HepG2 (cell line): ENCODE results near the gene CD58. TPM values are rescaled to one million over a fixed set of nuclear protein-coding genes. Genes with fewer than 3 reads are reported as not detected.
A peak's percentile ranks its signal among the peaks of the same experiment; 100 is the strongest.

Experiments
- ATAC-seq: fragments of 200-7000 bp; cut with Tn5 transposase; 3 replicates; pipeline ENCODE4 v1.9.1; 2020; ENCODE audit warnings: mild to moderate bottlenecking, moderate library complexity
- BruUV-seq: library from RNA; stranded (reverse); fragments of 400-500 nt; replicated peaks from 2 replicates; lab custom pipeline; 2021; lab: Mats Ljungman, UMichigan
- CTCF ChIA-PET: fragments of 300-600 bp; formaldehyde crosslinking; extraction: SDS; loops from one replicate; lab custom pipeline; 2021; ENCODE audit warnings: low total read pairs, inconsistent platforms, low intra/inter-chr PET ratio; lab: Yijun Ruan, JAX
- POLR2A ChIA-PET: fragments of 350-600 bp; sonication (Branson Sonifier 250); formaldehyde crosslinking; loops from one replicate; lab custom pipeline; 2020; ENCODE audit warnings: antibody characterized with exemption, inconsistent platforms; lab: Yijun Ruan, JAX
- DNase-seq: peaks from one replicate; pipeline ENCODE4 v3.0.0-alpha.2; 2015; ENCODE audit warnings: low spot score
- FAIRE-seq: peaks from 3 replicates; lab custom pipeline; 2011; peaks lifted over from hg19 to GRCh38; lab: Jason Lieb, UNC
- H2AFZ ChIP-seq: one replicate; pipeline ENCODE4 v1.6.1; 2011; ENCODE audit warnings: low read length, inconsistent platforms
- H3K27ac ChIP-seq: fragments of 300-600 bp; 3 replicates; pipeline ENCODE4 v1.8.0; 2011; ENCODE audit warnings: mixed run types, mild to moderate bottlenecking, mixed read lengths, low read length, inconsistent platforms; ENCODE audit not compliant: insufficient read depth; ENCODE audit errors: extremely low read length
- H3K27me3 ChIP-seq, 2 experiments: fragments of 200-600 bp in 1 of 2; 2 replicates in 1 of 2; 3 replicates in 1 of 2; pipeline versions ENCODE4 v1.6.0 to v1.8.0; 2011; ENCODE audit warnings: low read length in 2 of 2, mild to moderate bottlenecking in 2 of 2, moderate library complexity in 2 of 2, inconsistent platforms in 1 of 2; ENCODE audit not compliant: insufficient read depth in 2 of 2, control insufficient read depth in 1 of 2
- H3K36me3 ChIP-seq, 2 experiments: fragments of 200-600 bp in 1 of 2; replicated peaks in 1 of 2; 2 replicates in 1 of 2; 3 replicates in 1 of 2; pipeline versions ENCODE4 v1.5.1 to v1.8.0; 2011; ENCODE audit warnings: low read length in 2 of 2, inconsistent platforms in 1 of 2; ENCODE audit not compliant: insufficient read depth in 2 of 2, control insufficient read depth in 1 of 2
- H3K4me1 ChIP-seq: 2 replicates; pipeline ENCODE4 v1.5.1; 2012; ENCODE audit warnings: low read length, inconsistent platforms; ENCODE audit not compliant: insufficient read depth
- H3K4me2 ChIP-seq: 2 replicates; pipeline ENCODE4 v1.6.0; 2011; ENCODE audit warnings: low read depth, low read length, inconsistent platforms
- H3K4me3 ChIP-seq, 3 experiments: fragments of 200-600 bp in 1 of 3; sonication (generic), shearing (Covaris generic) in 1 of 3; replicated peaks in 1 of 3; 2 replicates each; pipeline ENCODE4 v1.5.1; 2011 to 2016; ENCODE audit warnings: low read length in 3 of 3, inconsistent platforms in 2 of 3, low read depth in 2 of 3, mild to moderate bottlenecking in 2 of 3, control low read depth in 1 of 3, mixed read lengths in 1 of 3; ENCODE audit not compliant: insufficient read depth in 1 of 3
- H3K79me2 ChIP-seq: one replicate; pipeline ENCODE4 v1.6.1; 2011; ENCODE audit warnings: low read length, inconsistent platforms; ENCODE audit not compliant: insufficient read depth
- H3K9ac ChIP-seq: 2 replicates; pipeline ENCODE4 v1.6.0; 2011; ENCODE audit warnings: mild to moderate bottlenecking, low read depth, low read length, inconsistent platforms; ENCODE audit not compliant: insufficient read depth
- H3K9me3 ChIP-seq: 2 replicates; pipeline ENCODE4 v1.5.1; 2012; ENCODE audit warnings: mild to moderate bottlenecking, low read length
- H4K20me1 ChIP-seq: 2 replicates; pipeline ENCODE4 v1.6.0; 2011; ENCODE audit warnings: inconsistent platforms, mild to moderate bottlenecking, low read length, moderate library complexity; ENCODE audit not compliant: insufficient read depth
- DNMT1 ChIP-seq: sonication (generic); formaldehyde crosslinking; IDR thresholded peaks from 2 replicates; pipeline ENCODE4 v1.5.1; 2020; ENCODE audit warnings: mild to moderate bottlenecking, missing genetic modification reagents
- HDAC6 ChIP-seq: fragments of 200-600 bp; sonication (generic); IDR thresholded peaks from 2 replicates; pipeline ENCODE4 v1.7.0; 2017; ENCODE audit warnings: mild to moderate bottlenecking, antibody characterized with exemption, low read length, low read depth
- LCORL ChIP-seq, 2 experiments: fragments of 450-650 bp in 1 of 2; sonication (generic) in 1 of 2; formaldehyde crosslinking in 1 of 2; IDR thresholded peaks; 2 replicates each; pipeline versions ENCODE4 v1.5.0 to v1.6.1; 2017 to 2020; ENCODE audit warnings: antibody characterized with exemption in 1 of 2, missing genetic modification reagents in 1 of 2
- ZBTB42 ChIP-seq: sonication (generic); formaldehyde crosslinking; IDR thresholded peaks from 2 replicates; pipeline ENCODE4 v1.5.0; 2020; ENCODE audit warnings: mild to moderate bottlenecking, missing genetic modification reagents
- ZNF615 ChIP-seq: sonication (generic); formaldehyde crosslinking; IDR thresholded peaks from 2 replicates; pipeline ENCODE4 v1.5.0; 2020; ENCODE audit warnings: mild to moderate bottlenecking, missing genetic modification reagents, borderline replicate concordance
- WGBS: methylation state at CpG from one replicate; pipeline ENCODE4 v1.1.6; 2017; ENCODE audit warnings: low lambda C conversion rate; 5-methylcytosine and 5-hydroxymethylcytosine counted together
- in situ Hi-C: cut with HindIII; loops from 2 replicates; pipeline ENCODE4 v1.10.0; 2017; ENCODE audit warnings: low pct_unique_long_range_greater_than_20kb; ENCODE audit not compliant: extremely low pct_ligation_motif_present
- intact Hi-C: fragments of 100-400 bp; cut with micrococcal nuclease; formaldehyde crosslinking; loops from one replicate; pipeline ENCODE4 v1.10.0; 2022; ENCODE audit not compliant: unreplicated experiment
- polyA plus RNA-seq, 8 experiments: library from polyadenylated mRNA; depleted of rRNA in 3 of 8; stranded (reverse) in 7 of 8; unstranded in 1 of 8; fragments of >200 nt; fragmentation: Illumina TruSeq in 4 of 8; extraction: Trizol in 4 of 8; gene quantifications; 2 replicates each; pipeline versions ENCODE4 v1.2.1 to v1.2.3, GENCODE V29; 2011 to 2016; ENCODE audit warnings: low read depth in 4 of 8, missing spikeins in 1 of 8, mixed read lengths in 1 of 8; ENCODE audit not compliant: insufficient read depth in 1 of 8
- total RNA-seq, 5 experiments: library from RNA; depleted of rRNA; stranded (reverse); fragments of >200 nt; fragmentation: Illumina TruSeq; extraction: Trizol; gene quantifications; 2 replicates each; pipeline ENCODE4 v1.2.3, GENCODE V29; 2016; ENCODE audit warnings: low read depth in 1 of 5
- TF ChIP-seq, protein P1 (sequence below): sonication (generic); formaldehyde crosslinking; IDR thresholded peaks from 2 replicates; pipeline ENCODE4 v1.4.0; 2020; ENCODE audit warnings: missing genetic modification reagents
- TF ChIP-seq, protein P2 (sequence below): sonication (generic); formaldehyde crosslinking; IDR thresholded peaks from 2 replicates; pipeline ENCODE4 v1.5.1; 2020; ENCODE audit warnings: mild to moderate bottlenecking, missing genetic modification reagents, borderline replicate concordance
- TF ChIP-seq, protein P3 (sequence below): sonication (generic); formaldehyde crosslinking; IDR thresholded peaks from 2 replicates; pipeline ENCODE4 v1.4.0; 2020; ENCODE audit warnings: missing genetic modification reagents

CD58 gene
- total and polyA plus RNA-seq, 2 of the 13 experiments (the other 11 are each of a cell fraction or from before 2014, with no cell fraction given) = 9.4 to 13.5 TPM

DNA sequence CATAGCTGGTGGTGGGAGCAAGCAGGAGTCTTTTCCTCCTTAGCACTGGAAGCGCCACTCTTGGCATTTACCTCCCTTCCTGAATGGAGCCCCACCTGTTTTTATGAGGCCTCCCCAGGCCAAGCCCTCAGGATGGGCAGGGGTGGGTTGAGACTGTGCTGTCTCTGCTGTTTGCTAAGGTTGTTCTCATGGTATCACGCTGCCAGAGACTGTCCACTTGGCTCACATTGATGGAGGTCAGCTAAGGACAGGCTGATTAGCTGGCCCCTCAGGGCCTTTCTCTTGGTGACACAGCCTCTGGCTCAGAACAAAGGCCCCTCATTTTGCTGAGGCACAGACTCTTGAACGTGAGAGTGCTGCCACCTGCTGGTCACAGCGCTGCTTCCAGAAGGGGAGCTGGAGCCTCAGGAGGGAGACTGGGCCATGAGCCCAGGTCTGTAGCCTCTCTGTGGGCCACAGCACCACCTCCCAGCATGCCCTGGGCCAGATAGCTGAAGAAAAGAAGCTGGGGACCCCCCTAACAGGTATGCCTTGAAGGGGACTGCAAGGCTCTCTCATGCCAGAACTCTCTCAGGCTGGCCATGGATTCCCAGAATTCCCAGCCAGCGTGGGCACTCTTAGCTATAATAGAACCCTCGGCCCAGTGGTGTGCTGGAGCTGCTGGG lies 85.6 kb downstream of the CD58 start (continued):
- TF ChIP-seq, protein P1, sequence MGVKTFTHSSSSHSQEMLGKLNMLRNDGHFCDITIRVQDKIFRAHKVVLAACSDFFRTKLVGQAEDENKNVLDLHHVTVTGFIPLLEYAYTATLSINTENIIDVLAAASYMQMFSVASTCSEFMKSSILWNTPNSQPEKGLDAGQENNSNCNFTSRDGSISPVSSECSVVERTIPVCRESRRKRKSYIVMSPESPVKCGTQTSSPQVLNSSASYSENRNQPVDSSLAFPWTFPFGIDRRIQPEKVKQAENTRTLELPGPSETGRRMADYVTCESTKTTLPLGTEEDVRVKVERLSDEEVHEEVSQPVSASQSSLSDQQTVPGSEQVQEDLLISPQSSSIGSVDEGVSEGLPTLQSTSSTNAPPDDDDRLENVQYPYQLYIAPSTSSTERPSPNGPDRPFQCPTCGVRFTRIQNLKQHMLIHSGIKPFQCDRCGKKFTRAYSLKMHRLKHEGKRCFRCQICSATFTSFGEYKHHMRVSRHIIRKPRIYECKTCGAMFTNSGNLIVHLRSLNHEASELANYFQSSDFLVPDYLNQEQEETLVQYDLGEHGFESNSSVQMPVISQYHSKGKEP (CRISPR knock-in tag) = no peak
- TF ChIP-seq HDAC6 (no peak), LCORL (IDR thresholded peaks at IDR 0.05) (no peak), LCORL (CRISPR knock-in tag; IDR thresholded peaks at IDR 0.05) (peak; percentile 54; the same call in 1 of the 2 replicates)
- TF ChIP-seq, all 625 proteins: peak for 166

DNA sequence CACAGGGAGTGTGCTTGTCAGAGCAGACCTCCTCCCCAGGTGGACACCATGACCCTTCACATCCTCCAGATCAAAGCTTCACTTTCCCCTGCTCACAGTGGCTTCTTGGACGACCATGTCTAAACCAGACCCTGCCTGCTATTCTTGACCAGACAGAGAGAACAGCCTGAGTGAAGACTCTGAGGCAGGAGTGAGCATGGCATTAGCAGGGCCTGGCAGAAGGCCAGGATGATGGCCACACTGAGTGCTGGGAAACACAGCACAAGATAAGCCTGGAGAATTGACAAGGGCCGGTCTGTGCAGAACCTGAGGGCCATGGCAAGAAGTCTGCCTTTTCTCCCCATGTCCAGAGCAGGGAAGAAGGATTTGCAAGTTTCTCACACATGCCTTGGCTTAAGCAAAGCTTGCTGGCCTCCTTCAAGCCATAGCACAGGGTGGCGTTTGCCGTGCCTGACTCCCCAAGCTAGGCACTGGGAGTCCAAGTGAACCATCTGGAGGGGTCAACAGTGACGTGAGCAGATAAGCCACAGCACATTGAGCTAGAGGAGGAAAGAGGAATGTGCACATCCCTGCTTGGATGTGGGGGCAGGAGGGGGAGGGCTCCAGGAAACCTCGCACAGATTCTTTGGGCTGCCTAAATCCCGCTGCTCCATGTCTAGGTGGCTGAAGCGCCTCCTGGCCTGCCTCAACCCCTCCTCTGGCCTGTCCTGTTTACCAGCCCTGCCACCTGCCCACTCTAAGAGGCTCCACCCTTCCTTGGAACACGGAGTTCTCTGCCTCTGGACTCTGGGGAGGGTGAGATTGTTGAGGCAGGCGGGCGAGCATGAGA lies 87.1 kb downstream of the CD58 start:
- Histone ChIP-seq H3K36me3 (peaks cover 0 to 2% of the 10 kb centered on the region in 2 experiments; a peak in 2 of 5 replicates), H3K27me3 (no peaks in the 10 kb centered on the region), H3K79me2 (peaks cover 86% of the 10 kb centered on the region), H3K9me3 (no peaks in the 10 kb centered on the region), H4K20me1 (no peaks in the 10 kb centered on the region), H3K9ac (no peak overlapping the region), H2AFZ (no peak overlapping the region), H3K4me1 (peaks cover 99% of the 10 kb centered on the region), H3K27ac (peak overlapping the region; percentile 63), H3K4me3 (no peak overlapping the region), H3K4me2 (no peak overlapping the region)
- ChIA-PET POLR2A (interaction anchor here (2.2 to 6.6 kb wide), 9 partner anchors 8 to 344 kb away, joined by 7 to 64 read pairs (median 20); partner anchors contain the start of gene ATP1A1), CTCF (interaction anchor here (2.7 kb wide), 1 partner anchor 345 kb away, joined by 50 read pairs; no protein-coding TSS in a partner anchor)
- 93% methylated on average over 11 of the region's 11 CpGs for WGBS
- DNase-seq = no peak
- BruUV-seq = no TSS peak
- intact Hi-C loops (loop anchor here (2.0 kb wide), 3 partner anchors 17 to 107 kb away; no protein-coding TSS in a partner anchor), in situ Hi-C loops (loop anchor here (10.0 kb wide), 1 partner anchor 79 kb away; no protein-coding TSS in a partner anchor)
- no peak for FAIRE-seq
- ATAC-seq = no peak
- TF ChIP-seq, protein P2, sequence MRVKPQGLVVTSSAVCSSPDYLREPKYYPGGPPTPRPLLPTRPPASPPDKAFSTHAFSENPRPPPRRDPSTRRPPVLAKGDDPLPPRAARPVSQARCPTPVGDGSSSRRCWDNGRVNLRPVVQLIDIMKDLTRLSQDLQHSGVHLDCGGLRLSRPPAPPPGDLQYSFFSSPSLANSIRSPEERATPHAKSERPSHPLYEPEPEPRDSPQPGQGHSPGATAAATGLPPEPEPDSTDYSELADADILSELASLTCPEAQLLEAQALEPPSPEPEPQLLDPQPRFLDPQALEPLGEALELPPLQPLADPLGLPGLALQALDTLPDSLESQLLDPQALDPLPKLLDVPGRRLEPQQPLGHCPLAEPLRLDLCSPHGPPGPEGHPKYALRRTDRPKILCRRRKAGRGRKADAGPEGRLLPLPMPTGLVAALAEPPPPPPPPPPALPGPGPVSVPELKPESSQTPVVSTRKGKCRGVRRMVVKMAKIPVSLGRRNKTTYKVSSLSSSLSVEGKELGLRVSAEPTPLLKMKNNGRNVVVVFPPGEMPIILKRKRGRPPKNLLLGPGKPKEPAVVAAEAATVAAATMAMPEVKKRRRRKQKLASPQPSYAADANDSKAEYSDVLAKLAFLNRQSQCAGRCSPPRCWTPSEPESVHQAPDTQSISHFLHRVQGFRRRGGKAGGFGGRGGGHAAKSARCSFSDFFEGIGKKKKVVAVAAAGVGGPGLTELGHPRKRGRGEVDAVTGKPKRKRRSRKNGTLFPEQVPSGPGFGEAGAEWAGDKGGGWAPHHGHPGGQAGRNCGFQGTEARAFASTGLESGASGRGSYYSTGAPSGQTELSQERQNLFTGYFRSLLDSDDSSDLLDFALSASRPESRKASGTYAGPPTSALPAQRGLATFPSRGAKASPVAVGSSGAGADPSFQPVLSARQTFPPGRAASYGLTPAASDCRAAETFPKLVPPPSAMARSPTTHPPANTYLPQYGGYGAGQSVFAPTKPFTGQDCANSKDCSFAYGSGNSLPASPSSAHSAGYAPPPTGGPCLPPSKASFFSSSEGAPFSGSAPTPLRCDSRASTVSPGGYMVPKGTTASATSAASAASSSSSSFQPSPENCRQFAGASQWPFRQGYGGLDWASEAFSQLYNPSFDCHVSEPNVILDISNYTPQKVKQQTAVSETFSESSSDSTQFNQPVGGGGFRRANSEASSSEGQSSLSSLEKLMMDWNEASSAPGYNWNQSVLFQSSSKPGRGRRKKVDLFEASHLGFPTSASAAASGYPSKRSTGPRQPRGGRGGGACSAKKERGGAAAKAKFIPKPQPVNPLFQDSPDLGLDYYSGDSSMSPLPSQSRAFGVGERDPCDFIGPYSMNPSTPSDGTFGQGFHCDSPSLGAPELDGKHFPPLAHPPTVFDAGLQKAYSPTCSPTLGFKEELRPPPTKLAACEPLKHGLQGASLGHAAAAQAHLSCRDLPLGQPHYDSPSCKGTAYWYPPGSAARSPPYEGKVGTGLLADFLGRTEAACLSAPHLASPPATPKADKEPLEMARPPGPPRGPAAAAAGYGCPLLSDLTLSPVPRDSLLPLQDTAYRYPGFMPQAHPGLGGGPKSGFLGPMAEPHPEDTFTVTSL (CRISPR knock-in tag) = no peak
- TF ChIP-seq ZNF615 (CRISPR knock-in tag) = no peak
- no peak for TF ChIP-seq ZBTB42 (CRISPR knock-in tag)
- TF ChIP-seq DNMT1 (CRISPR knock-in tag) = no peak
- TF ChIP-seq, protein P3, sequence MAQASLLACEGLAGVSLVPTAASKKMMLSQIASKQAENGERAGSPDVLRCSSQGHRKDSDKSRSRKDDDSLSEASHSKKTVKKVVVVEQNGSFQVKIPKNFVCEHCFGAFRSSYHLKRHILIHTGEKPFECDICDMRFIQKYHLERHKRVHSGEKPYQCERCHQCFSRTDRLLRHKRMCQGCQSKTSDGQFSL (CRISPR knock-in tag) = no peak
